ENCODE results near the gene CYP24A1. TPM values are rescaled to one million over a fixed set of nuclear protein-coding genes. Genes with fewer than 3 reads are reported as not detected.

The CYP24A1 gene
- polyA plus RNA-seq, 5 donors: not detected

GRCh38 chr20:54156981-54157835 lies 16.6 kb downstream of the CYP24A1 start:
- no peak for DNase-seq

DNA sequence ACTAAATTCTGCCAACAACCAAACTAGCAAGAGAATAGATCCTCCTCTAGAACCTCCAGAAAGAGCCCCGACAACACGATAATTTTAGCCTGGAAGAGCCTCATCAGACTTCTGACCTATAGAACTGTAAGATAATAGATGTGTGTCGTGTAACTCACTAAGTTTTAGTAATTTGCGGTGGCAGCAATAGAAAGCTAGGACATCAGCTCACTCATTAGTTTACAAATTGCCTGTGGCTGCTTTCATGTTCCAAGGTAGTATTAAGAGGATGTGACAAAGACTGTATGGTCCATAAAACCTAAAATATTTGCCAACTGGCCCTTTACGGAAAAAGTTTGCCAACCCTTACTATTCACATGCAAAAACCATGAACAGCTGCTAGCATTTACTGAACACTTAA lies 17.3 kb downstream of the CYP24A1 start:
- DNase-seq: no peak

DNA sequence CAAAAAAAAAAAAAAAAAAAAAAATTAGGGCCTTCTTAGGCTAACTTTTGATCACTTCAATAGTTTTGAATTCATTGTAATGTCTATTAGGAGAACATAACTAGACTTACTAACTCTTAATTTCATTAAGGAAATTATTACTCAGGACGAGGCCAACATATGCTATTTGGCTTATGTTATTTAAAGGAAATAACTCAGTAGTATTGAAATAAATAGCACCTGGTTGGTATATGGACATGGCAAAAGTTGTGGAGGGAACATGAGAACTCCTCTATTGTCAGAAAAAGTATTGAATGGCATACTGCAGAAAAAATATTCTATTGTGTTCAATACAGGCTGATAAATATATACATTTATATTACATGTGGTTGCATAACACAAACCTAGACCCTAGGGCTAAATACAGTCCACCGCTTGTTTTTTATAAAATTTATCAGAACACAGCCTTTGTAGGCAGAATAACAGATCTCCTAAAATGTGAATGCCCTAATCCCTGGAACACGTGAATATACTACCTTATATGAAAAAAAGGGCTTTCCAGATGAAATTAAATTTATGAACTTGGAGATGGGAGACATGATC lies 18.0 kb downstream of the CYP24A1 start:
- no peak for DNase-seq

- DNase-seq: no peak
These were observed 19.3 kb downstream of the CYP24A1 start for GRCh38 chr20:54154439-54154838.

DNA sequence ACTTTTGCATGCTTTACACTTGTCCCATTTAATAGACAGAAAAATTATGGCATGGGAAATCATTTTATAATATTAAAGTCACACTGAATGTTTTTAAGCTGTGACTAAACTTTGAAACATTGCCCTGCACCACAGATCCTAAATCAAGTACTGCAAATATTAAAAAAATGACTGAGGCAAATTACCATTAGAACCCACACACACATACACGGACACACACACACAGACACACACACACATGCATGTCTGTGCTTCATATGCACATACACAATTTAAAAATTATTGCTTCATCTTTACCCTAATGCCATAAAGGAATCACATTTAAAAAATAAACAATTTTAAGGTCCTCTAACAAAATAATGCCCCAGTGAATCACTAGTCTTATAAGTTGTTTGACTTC lies 19.9 kb downstream of the CYP24A1 start:
- no peak for DNase-seq

GRCh38 chr20:54153041-54153327 lies 20.8 kb downstream of the CYP24A1 start:
- no peak for DNase-seq

- DNase-seq: no peak
These were observed 21.4 kb downstream of the CYP24A1 start for GRCh38 chr20:54152227-54153040.

GRCh38 chr20:54151511-54152226 lies 22.1 kb downstream of the CYP24A1 start:
- DNase-seq: no peak

DNA sequence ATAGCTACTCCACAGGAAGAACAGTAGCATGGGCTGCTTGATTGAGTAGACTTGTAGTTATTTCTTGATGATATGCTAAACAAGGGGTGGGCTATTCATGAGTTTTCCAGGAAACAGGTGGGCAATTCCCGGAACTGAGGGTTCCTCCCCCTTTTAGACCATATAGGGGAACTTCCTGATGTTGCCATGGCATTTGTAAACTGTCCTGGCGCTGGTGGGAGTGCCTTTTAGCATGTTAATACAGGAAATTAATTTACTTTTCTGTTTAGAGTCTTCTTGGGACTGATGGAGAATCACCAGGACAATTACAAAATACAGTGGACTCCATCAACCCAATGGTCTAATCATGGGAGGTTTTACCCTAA lies 22.7 kb downstream of the CYP24A1 start:
- no peak for DNase-seq

- no peak for DNase-seq
These were observed 24.0 kb downstream of the CYP24A1 start for GRCh38 chr20:54149765-54150264.

- DNase-seq: no peak
These were observed 24.6 kb downstream of the CYP24A1 start for GRCh38 chr20:54148947-54149764.

GRCh38 chr20:54146672-54147071 lies 27.1 kb downstream of the CYP24A1 start:
- no peak for DNase-seq

GRCh38 chr20:54144847-54145414 lies 28.9 kb downstream of the CYP24A1 start:
- DNase-seq: no peak

GRCh38 chr20:54140927-54141566 lies 32.7 kb downstream of the CYP24A1 start:
- DNase-seq: no peak

DNA sequence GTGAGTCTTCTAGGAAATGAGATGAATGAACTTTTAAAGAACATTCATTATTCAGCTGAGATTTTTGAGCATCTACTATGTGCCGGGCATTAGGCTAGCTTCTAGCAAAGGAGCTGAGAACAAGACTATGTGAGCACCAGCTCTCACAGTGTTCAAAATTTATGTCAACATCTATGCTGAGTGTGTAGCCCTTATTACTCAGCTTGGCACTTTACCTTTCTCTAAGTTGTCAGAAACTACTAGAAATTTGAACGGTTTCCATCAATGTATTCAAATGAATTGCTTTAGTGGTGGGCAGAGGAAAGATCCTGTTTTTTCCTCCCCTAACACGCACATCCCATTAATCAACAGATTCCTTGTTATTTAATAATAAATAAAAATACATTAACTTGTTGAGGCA lies 33.3 kb downstream of the CYP24A1 start:
- DNase-seq: no peak

- DNase-seq: no peak
These were observed 33.7 kb downstream of the CYP24A1 start for GRCh38 chr20:54140067-54140466.

- no peak for DNase-seq
These were observed 34.6 kb downstream of the CYP24A1 start for GRCh38 chr20:54139188-54139587.

GRCh38 chr20:54138427-54138826 lies 35.4 kb downstream of the CYP24A1 start:
- DNase-seq: no peak

DNA sequence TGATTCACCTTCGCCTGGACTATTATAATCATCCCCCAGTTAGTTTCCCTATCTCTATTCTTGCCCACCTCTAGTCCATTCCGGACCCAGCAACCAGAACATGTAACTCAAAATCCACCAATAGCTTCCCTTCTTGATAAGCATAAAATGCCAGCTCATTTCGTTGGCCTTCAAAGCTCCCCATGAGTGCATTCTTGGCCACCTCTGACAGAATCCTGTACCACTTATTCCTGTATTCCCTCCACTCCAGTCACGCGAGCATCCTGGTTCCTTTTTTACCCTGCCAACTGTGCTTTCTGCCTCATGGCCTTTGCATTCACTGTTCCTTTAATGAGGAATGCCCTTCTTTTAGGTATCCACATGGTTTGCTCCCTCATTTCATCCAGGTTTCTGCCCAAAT lies 36.7 kb downstream of the CYP24A1 start:
- DNase-seq: no peak

All from right lung (tissue), 5 donors.